ENCODE measurements around the gene CENPN. TPM values are rescaled to one million over a fixed set of nuclear protein-coding genes. Genes with fewer than 3 reads are reported as not detected.

Gene CENPN
- total and polyA plus RNA-seq, 10 of the 15 experiments (the other 5 are each of a cell fraction or from before 2014, with no cell fraction given) = 39.8 to 143 (median 66.8) TPM

DNA sequence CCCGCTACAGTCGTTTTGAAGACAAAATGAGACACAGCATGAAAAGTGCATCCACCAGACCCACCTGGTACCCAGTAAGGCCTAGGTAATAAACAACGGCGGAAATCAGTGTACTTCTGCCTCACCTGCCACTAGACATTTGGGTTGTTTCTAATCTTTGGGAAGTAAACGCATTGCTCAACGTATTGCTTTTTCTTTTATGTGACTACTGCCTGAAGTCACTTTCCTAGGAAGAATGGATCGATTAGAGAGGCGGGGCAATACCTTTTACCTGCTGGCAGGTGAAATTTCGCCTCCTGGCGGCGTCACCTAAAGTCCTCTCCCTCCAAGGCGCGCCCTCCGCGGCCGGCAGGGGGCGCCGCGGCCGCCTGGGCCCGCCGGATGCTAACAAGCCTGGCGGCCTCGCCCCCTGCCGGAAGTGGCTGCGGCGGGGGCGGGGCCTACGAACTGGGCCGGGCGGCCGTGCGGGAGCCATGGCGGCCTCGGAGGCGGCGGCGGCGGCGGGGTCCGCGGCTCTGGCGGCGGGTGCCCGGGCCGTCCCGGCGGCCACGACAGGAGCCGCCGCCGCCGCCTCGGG lies 28.5 kb downstream of the CENPN start, which contains the start of gene ATMIN (continued):
- no peak for TF ChIP-seq PAX5 (IDR thresholded peaks at IDR 0.05; ENCODE audit: borderline replicate concordance, low read depth, low read length)
- TF ChIP-seq ZNF207 (IDR thresholded peaks at IDR 0.05; ENCODE audit: borderline replicate concordance) = peak; percentile 82
- peak; percentile 88 to 99 (median 98) for TF ChIP-seq CTCF (IDR thresholded peaks at IDR 0.05 in 2 of 3, conservative IDR thresholded peaks at IDR 0.05 in 1 of 3; ENCODE audit: control insufficient read depth in 2 of 3, extremely low read depth in 1 of 3, insufficient read depth in 1 of 3, low read depth in 3 of 3, low read length in 3 of 3)
- peak; percentile 37 for TF ChIP-seq RUNX3 (IDR thresholded peaks at IDR 0.05; ENCODE audit: low read length)
- no peak for TF ChIP-seq NR2F1 (conservative IDR thresholded peaks at IDR 0.05)
- TF ChIP-seq ESRRA (IDR thresholded peaks at IDR 0.05; ENCODE audit: low read length) = 0 out of 2 replicates have a peak, but pooled peaks have one; percentile 41
- TF ChIP-seq MXI1 (IDR thresholded peaks at IDR 0.05; ENCODE audit: low read depth, low read length) = peak; percentile 46; the same call in 1 of the 2 replicates
- peak; percentile 63 for TF ChIP-seq POLR2A (IDR thresholded peaks at IDR 0.05; ENCODE audit: low read depth, low read length)
- TF ChIP-seq ZBTB4 (CRISPR knock-in tag; IDR thresholded peaks at IDR 0.05) = no peak
- 0 out of 2 replicates have a peak, but pooled peaks have one; percentile 46 for TF ChIP-seq FOXM1 (IDR thresholded peaks at IDR 0.05; ENCODE audit: low read depth, low read length)
- TF ChIP-seq RAD21 (IDR thresholded peaks at IDR 0.05; ENCODE audit: insufficient read depth, low read depth, low read length) = peak; percentile 57
- TF ChIP-seq BRCA1 (IDR thresholded peaks at IDR 0.05; ENCODE audit: low read depth, low read length) = no peak
- peak; percentile 50; the same call in 1 of the 2 replicates for TF ChIP-seq BACH1 (IDR thresholded peaks at IDR 0.05; ENCODE audit: borderline replicate concordance)
- TF ChIP-seq, protein P1, sequence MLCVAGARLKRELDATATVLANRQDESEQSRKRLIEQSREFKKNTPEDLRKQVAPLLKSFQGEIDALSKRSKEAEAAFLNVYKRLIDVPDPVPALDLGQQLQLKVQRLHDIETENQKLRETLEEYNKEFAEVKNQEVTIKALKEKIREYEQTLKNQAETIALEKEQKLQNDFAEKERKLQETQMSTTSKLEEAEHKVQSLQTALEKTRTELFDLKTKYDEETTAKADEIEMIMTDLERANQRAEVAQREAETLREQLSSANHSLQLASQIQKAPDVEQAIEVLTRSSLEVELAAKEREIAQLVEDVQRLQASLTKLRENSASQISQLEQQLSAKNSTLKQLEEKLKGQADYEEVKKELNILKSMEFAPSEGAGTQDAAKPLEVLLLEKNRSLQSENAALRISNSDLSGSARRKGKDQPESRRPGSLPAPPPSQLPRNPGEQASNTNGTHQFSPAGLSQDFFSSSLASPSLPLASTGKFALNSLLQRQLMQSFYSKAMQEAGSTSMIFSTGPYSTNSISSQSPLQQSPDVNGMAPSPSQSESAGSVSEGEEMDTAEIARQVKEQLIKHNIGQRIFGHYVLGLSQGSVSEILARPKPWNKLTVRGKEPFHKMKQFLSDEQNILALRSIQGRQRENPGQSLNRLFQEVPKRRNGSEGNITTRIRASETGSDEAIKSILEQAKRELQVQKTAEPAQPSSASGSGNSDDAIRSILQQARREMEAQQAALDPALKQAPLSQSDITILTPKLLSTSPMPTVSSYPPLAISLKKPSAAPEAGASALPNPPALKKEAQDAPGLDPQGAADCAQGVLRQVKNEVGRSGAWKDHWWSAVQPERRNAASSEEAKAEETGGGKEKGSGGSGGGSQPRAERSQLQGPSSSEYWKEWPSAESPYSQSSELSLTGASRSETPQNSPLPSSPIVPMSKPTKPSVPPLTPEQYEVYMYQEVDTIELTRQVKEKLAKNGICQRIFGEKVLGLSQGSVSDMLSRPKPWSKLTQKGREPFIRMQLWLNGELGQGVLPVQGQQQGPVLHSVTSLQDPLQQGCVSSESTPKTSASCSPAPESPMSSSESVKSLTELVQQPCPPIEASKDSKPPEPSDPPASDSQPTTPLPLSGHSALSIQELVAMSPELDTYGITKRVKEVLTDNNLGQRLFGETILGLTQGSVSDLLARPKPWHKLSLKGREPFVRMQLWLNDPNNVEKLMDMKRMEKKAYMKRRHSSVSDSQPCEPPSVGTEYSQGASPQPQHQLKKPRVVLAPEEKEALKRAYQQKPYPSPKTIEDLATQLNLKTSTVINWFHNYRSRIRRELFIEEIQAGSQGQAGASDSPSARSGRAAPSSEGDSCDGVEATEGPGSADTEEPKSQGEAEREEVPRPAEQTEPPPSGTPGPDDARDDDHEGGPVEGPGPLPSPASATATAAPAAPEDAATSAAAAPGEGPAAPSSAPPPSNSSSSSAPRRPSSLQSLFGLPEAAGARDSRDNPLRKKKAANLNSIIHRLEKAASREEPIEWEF (IDR thresholded peaks at IDR 0.05; ENCODE audit: insufficient replicate concordance, low read depth, low read length) = peak; percentile 59
- TF ChIP-seq, protein P2, sequence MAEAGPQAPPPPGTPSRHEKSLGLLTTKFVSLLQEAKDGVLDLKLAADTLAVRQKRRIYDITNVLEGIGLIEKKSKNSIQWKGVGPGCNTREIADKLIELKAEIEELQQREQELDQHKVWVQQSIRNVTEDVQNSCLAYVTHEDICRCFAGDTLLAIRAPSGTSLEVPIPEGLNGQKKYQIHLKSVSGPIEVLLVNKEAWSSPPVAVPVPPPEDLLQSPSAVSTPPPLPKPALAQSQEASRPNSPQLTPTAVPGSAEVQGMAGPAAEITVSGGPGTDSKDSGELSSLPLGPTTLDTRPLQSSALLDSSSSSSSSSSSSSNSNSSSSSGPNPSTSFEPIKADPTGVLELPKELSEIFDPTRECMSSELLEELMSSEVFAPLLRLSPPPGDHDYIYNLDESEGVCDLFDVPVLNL (IDR thresholded peaks at IDR 0.05; ENCODE audit: low read depth, low read length) = 0 out of 2 replicates have a peak, but pooled peaks have one; percentile 12
- no peak for TF ChIP-seq WRNIP1 (IDR thresholded peaks at IDR 0.05; ENCODE audit: borderline replicate concordance, low read depth, low read length)
- TF ChIP-seq GATAD2B (conservative IDR thresholded peaks at IDR 0.05; ENCODE audit: low read depth) = peak; percentile 60
- peak; percentile 88 for TF ChIP-seq ZNF217 (IDR thresholded peaks at IDR 0.05)
- 0 out of 2 replicates have a peak, but pooled peaks have one; percentile 19 for TF ChIP-seq TCF12 (IDR thresholded peaks at IDR 0.05; ENCODE audit: low read depth, low read length)

All from GM12878 (cell line).